Measurements from ENCODE around the gene SPATS2L. TPM values are rescaled to one million over a fixed set of nuclear protein-coding genes. Genes with fewer than 3 reads are reported as not detected.

Gene SPATS2L
- total and polyA plus RNA-seq, 8 donors, result 81.2 to 96.7 (median 91.2) TPM

- no peak for TF ChIP-seq CTCF (IDR thresholded peaks at IDR 0.05)
- Histone ChIP-seq H3K4me1 (no peaks in the 10 kb centered on the region), H3K27ac (no peak overlapping the region), H3K27me3 (no peaks in the 10 kb centered on the region), H3K36me3 (peaks cover 0 to 16% of the 10 kb centered on the region in 2 donors), H3K9me3 (no peaks in the 10 kb centered on the region), H3K4me3 (no peak overlapping the region)
- intact Hi-C loops (cut with DNase I), result no loop called here
- no peak for ATAC-seq
- no peak for DNase-seq
Measured at GRCh38 chr2:200439981-200440380, 133.5 kb downstream of the SPATS2L start.

- intact Hi-C loops (cut with DNase I), result no loop called here
- Histone ChIP-seq H3K36me3 (peaks cover 0 to 19% of the 10 kb centered on the region in 2 donors), H3K27ac (peak overlapping the region in 1 of 2 donors; percentile 8), H3K4me3 (no peak overlapping the region), H3K9me3 (no peaks in the 10 kb centered on the region), H3K27me3 (no peaks in the 10 kb centered on the region), H3K4me1 (no peaks in the 10 kb centered on the region)
- ATAC-seq (peak; percentile 54), DNase-seq (no peak)
- no peak for TF ChIP-seq CTCF (IDR thresholded peaks at IDR 0.05)
Measured at GRCh38 chr2:200442471-200442870, 136.0 kb downstream of the SPATS2L start.

- H3K27ac ChIP-seq, result no peak overlapping the region
- H3K4me3 ChIP-seq, result no peak overlapping the region
- H3K9me3 ChIP-seq, result no peaks in the 10 kb centered on the region
- peaks cover 0 to 19% of the 10 kb centered on the region in 2 donors for H3K36me3 ChIP-seq
- ATAC-seq, result no peak
- no peaks in the 10 kb centered on the region for H3K27me3 ChIP-seq
- TF ChIP-seq CTCF (IDR thresholded peaks at IDR 0.05), result no peak
- no peaks in the 10 kb centered on the region for H3K4me1 ChIP-seq
- intact Hi-C loops (cut with DNase I), result no loop called here
- no peak for DNase-seq
Measured at GRCh38 chr2:200443376-200443775, 136.9 kb downstream of the SPATS2L start.

GRCh38 chr2:200443916-200444315 is 137.4 kb downstream of the SPATS2L start:
- ATAC-seq (no peak), DNase-seq (no peak)
- H3K9me3 ChIP-seq, result no peaks in the 10 kb centered on the region
- H3K4me3 ChIP-seq, result no peak overlapping the region
- H3K27ac ChIP-seq, result no peak overlapping the region
- no peak for TF ChIP-seq CTCF (IDR thresholded peaks at IDR 0.05)
- no peaks in the 10 kb centered on the region for H3K4me1 ChIP-seq
- H3K36me3 ChIP-seq, result peaks cover 0 to 19% of the 10 kb centered on the region in 2 donors
- intact Hi-C loops (cut with DNase I), result no loop called here
- H3K27me3 ChIP-seq, result no peaks in the 10 kb centered on the region

- Histone ChIP-seq H3K27me3 (no peaks in the 10 kb centered on the region), H3K4me3 (no peak overlapping the region), H3K36me3 (peaks cover 0 to 13% of the 10 kb centered on the region in 2 donors), H3K4me1 (no peaks in the 10 kb centered on the region), H3K27ac (no peak overlapping the region), H3K9me3 (no peaks in the 10 kb centered on the region)
- intact Hi-C loops (cut with DNase I), result no loop called here
- no peak for ATAC-seq
- no peak for DNase-seq
- no peak for TF ChIP-seq CTCF (IDR thresholded peaks at IDR 0.05)
Measured at GRCh38 chr2:200444530-200444929, 138.0 kb downstream of the SPATS2L start.
